HG03439 (cell line): ENCODE results near the gene HNRNPM.
"Not testable (repeated sequence)": the region's sequence is repeated elsewhere in the genome, so short reads cannot be mapped to it uniquely, and the experiment has no call there.

Experiments
- ATAC-seq: cut with Tn5 transposase; IDR thresholded peaks from one replicate; pipeline ENCODE4 v1.9.1; 2021; ENCODE audit warnings: mild to moderate bottlenecking, moderate library complexity; ENCODE audit not compliant: unreplicated experiment

The HNRNPM gene

DNA sequence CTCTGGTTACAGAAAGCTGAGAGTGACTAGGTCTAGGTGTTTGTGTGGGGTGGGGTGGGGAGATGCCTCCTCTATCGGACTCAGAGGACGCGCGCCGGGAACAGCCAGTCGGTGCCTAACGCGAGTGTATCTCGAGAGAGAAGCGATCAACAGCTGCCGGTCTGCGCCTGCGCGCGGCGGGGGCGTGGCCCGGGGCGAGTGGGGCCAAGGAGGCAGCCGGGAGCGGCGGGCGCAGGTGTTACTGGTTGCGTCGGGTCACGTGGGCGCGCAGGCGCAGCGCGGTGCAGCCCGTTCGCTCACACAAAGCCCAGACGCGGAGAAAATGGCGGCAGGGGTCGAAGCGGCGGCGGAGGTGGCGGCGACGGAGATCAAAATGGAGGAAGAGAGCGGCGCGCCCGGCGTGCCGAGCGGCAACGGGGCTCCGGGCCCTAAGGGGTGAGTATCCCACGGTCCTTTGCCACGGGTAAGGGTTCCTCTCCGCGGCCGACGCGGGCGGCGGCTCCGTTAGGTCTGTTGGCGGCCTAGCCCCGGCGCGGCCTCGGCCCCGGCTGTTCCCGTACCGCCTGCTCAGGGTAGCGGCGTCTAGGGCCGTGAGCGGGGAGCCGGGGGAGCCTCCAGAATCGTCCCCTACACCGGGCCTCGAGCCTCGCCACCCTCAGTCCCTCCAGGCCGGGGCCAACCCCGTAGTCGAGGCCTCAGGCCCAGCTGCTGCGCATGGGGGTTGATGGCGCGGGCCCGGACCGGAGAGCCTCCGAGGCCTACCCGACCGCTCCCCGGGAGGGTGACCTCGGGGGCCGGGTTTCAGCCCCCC lies at the start of gene HNRNPM:
HNRNPM (plus strand) TSS at position 299 of the 811 bp plus-strand sequence; CDS start at position 323, 24 bp downstream.
- peak; percentile 79 for ATAC-seq

DNA sequence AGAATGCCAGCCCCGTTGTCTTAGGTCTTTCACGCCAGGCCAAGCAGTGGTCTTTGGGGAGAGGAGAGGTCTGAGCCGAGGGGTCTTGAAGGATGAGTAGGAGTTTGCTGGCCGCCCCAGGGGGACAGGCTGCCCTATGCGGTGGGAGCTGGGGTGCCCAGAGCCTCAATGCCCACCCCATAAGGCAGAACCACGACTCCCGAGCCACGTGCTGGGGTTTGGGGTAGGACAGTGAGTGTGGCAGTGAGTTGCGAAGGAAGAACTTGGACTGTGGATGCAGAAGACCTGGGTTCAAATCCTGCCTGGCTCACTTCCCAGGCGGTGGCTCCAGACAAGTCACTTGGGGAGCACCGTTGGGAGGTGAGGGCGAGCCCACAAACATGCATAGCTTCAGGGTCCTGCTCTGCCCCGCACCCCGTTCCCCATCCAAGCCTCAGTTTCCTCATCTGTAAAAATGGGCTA lies 49.1 kb upstream of the HNRNPM start:
- no peak for ATAC-seq

DNA sequence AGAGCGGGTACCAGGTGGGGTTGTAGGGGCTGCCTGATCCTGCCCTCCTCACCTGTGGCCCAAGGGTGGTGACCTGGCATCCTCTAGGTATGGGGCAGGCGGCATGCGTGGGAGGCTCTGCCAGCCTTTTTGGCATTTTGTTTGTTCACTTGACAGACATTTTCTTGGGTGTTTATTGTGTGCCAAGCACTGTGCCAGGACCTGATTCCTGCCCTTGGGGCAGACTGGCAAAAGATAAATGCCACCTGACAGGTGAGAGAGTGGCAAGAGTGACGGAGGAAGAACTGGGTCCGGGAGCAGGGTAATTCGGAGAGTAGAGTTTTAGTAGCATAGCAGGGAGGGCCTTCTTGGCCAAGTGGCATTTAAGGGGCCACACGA lies 48.6 kb upstream of the HNRNPM start:
- no peak for ATAC-seq

GRCh38 chr19:8396563-8397203 lies 48.1 kb upstream of the HNRNPM start:
- ATAC-seq = no peak

DNA sequence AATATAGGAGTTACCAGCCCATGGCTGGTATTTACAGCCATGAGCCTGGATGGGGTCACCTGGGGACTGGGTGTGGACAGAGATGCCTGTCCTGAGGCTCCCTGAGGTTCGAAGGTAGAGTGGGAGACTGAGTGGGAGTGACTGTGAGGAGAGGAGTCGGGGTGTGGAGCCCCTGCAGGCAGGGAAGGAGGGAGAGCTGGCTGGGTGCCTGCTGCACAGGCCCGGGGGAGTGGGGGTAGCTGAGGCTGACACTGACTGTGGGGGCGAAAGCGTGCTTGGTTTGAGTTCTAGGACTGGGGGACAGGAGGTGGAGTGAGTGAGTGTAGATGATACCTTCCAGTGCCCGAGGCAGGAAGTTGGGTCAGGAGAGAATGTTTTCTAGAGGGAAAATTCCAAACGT lies 47.5 kb upstream of the HNRNPM start:
- no peak for ATAC-seq

DNA sequence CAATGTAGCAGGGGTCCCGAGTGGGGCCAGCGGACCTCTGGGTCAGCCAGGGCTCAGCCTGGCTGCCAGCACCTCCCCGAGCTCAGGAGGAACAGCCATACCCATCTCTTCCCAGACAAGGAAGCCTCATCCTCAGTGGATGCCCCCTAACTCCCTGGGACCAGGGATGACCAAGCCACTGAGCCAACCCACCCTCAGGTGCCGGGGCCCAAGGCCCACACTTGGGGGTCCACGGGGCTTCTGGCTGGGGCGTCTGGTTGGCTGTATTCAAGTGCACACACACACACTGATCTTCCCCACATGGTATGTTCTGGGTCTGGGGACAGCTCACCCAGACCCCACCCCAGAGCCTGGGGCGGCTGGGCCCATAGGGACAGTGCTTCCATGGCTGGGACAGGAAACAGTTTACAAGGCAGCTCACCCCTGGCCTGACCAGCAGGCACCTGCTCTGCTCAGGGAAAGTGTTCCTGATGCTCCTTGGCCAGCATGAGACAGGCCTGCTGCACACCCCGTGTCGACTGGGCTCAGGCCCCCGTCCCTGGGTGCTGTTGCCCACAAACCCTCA lies 46.9 kb upstream of the HNRNPM start:
- ATAC-seq = no peak

DNA sequence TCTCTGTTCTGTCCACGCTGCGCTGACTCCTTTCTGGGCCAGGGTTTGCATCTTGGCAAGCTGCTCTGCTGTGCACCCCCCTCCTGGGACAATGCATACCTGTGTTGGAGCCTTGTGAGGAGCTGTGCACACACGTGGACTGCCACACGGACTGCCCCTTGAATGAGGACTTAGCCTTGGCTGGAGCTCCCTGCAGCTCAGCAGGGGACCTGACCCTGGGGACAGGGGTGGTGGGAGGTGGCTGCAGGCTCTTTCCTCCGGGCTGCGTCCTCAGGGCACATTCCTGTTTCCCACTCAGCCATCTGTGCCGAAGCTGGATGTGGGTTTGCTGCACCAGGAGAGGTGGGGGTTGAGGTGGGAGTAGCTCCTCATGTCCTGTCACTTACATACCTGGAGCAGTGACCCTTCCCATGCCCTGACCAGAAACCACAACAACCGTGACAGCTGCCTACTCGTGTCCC lies 46.4 kb upstream of the HNRNPM start:
- no peak for ATAC-seq

- ATAC-seq = no peak
Observed at GRCh38 chr19:8399681-8400188, 45.0 kb upstream of the HNRNPM start.

- ATAC-seq = no peak
Observed at GRCh38 chr19:8401981-8402411, 42.8 kb upstream of the HNRNPM start.

DNA sequence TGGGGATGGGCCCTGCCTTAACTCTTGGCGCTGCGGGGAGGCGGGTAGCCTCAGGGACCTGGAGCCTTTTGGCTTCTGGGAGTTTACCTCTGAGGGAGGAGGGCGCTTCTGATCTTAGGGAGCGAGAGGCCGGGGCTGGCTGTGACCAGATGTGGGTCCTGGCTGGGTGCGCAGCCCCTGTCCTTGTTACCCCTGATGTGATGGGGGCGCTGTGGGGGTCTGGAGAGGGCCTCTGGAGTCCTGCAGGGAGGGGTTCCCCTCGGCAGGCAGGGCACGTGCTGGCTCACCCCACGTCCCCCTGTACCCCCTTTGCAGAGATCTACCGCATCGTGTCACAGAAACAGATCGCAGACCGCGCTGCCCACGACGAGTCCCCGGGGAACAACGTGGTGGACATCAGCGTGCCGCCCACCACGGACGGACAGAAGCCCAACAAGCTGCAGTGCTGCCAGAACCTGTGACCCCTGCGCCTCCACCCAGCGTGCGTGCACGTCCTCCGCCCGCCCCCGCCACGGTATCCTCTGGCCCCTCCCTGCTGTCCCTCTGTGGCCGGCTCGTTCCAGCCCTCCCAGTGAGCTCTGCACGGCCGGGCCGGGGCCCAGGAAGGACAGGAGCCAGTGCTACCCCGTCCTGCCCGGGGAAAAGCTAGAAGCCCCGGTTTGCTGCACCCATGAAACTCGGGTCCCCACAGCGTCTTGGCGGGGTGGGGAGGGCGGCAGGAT lies 41.5 kb upstream of the HNRNPM start:
- ATAC-seq = no peak

DNA sequence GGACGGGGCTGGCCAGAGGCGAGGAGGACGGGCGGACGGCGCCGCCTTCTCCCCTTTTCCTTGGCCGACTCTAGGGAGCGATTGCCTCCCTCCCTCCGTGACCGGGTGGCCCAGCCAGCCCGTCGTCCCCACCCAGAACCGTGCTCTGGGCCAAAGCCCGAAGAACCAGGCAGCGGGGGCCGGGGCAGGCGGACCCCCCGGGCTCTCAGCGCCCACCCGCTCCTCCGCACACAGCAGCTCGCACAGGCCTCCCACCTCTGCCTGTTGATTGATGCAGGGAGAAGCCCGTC lies 41.0 kb upstream of the HNRNPM start:
- no peak for ATAC-seq

DNA sequence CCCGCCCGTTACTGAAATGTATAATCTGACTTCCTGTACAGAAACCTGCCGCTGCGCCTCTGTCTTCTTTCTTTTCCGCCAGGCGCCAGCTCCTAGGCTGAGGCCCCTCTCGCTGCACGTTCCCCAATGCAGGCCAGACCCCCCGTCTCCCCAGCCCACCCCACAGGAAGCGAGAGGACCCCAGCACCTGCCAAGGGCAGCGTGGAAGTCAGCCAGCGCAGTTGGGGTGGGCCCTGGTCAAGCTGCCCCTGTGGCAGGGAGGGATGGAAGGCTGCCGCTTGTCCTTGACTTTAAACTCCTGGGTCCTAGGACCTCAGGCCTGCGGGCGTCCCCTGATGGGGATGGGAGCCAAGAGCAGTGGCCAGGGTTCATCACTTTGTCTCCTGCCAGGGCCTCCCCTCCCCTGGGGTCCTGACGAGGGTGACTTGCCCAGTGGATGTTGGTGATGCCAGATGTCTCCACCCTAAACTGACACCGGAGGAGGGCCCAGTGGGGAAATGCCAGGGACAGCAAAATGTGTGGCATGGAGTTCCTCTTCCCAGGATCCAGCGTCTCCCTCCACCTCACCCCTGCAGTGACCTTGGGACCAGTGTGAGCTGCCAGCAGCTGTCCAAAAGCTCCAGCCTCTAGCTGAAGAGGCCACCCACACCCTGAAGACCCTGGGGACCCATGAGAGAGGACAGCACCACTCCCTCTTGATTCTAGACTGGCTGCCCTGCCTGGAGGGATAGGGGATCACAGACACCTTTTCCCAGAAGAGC lies 40.2 kb upstream of the HNRNPM start:
- no peak for ATAC-seq

- ATAC-seq = not testable (repeated sequence)
Observed at GRCh38 chr19:8410718-8411117, 34.1 kb upstream of the HNRNPM start.

DNA sequence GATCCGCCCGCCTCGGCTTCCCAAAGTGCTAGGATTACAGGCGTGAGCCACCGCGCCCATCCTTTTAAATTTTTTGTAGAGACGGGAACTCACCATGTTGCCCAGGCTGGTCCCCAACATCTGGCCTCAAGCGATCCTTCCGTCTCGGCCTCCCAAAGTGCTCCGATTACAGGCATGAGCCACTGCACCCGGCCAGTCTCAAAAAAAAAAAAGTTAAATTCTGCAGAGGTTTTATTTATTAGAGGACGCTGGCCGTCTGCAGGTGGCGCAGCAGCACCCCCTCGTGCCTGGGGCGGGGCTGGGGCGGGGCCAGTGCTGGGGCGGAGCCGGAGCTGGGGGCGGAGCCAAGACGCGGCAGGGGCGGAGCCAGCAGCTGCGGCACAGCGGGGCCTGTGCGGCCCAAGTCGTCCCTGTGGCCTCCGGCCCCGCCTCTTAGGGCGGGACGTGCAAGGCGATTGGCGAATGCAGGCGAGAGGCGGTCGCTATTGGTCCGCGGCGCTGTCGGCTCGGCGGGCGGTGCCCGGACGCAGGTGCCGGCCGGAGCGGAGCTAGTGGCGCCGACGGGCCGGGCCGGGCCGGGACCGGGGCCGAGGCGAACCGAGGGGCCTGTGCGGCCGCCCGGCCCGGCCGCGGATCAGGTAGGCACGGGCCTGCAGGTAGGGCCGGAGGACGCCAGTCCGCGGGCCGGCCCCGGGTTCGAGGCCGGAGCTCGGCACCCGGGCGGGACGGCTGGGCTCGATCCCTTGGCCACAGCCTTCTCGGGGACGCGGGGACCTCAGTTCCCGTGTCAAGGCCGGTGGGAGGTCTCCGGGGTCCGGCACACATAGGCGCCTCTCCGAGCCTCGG lies 31.8 kb upstream of the HNRNPM start, which contains the start of gene MARCHF2:
MARCHF2 (plus strand) TSS at position 523 of the 846 bp plus-strand sequence. CDS start 8,536 bp downstream, outside the sequence.
- peak; percentile 98 for ATAC-seq

- ATAC-seq = no peak
Observed at GRCh38 chr19:8413629-8413995, 31.2 kb upstream of the HNRNPM start.

DNA sequence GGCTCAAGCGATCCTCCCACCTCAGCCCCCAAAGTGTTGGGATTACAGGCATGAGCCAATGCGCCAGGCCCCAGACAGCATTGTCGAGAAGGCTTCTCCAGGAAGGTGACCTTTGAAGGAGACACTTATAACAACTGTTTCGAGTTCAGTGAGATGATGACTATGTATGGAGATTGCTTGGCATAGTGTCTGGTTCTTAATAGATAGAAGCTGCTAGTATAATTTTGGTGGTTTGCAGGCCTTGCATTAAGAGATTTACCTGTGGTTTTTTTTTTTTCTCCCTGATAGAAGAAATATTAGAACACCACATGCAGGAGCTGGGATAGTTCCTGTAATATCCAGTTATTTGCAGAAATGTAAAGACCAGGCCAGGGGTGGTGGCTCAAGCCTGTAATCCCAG lies 28.0 kb upstream of the HNRNPM start:
- ATAC-seq = no peak

DNA sequence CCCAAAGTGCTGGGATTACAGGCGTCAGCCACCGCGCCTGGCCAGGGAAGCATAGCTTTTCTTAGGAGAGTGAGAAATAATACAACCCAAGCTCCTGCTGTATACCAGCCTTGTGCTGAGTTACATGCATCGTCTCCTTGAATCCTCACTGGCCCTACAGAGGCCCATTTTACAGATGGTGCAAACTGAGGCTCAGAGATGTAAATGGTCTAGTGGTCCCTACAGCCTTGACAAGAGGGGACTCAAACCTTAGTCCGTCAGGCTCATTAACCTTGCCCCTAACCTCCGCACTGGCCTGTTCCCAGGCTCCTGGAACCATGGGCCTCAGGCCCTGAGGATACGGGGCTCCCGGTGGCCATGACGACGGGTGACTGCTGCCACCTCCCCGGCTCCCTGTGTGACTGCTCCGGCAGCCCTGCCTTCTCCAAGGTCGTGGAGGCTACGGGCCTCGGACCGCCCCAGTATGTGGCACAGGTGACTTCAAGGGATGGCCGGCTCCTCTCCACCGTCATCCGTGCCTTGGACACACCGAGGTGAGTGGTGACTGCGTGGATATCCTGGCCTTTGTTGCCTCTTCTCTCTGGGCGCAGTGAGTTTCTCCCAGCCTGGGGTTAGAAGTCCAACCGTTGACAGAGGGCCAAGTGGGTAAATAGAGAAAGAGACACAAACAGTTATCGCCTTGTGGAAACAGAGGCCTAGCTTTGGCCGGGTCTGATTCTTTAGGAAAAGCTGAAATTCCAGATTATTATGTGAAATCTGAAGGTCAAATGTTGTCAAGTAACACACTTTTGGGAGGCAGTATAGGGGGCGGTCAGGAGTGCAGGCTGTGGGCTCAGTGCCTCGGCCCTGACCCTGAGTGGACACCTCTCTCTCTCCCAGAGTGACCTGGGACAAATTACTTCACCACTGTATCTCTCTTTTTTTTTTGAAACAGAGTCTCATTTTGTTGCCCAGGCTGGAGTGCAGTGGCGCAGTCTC lies 23.0 kb upstream of the HNRNPM start:
- no peak for ATAC-seq

GRCh38 chr19:8423817-8424223 lies 21.0 kb upstream of the HNRNPM start:
- no peak for ATAC-seq
